ENCODE data around the gene RSPO1. TPM values are rescaled to one million over a fixed set of nuclear protein-coding genes. Genes with fewer than 3 reads are reported as not detected.

RSPO1 gene
- total RNA-seq, 1 experiment from 2014 or later, result not detected

DNA sequence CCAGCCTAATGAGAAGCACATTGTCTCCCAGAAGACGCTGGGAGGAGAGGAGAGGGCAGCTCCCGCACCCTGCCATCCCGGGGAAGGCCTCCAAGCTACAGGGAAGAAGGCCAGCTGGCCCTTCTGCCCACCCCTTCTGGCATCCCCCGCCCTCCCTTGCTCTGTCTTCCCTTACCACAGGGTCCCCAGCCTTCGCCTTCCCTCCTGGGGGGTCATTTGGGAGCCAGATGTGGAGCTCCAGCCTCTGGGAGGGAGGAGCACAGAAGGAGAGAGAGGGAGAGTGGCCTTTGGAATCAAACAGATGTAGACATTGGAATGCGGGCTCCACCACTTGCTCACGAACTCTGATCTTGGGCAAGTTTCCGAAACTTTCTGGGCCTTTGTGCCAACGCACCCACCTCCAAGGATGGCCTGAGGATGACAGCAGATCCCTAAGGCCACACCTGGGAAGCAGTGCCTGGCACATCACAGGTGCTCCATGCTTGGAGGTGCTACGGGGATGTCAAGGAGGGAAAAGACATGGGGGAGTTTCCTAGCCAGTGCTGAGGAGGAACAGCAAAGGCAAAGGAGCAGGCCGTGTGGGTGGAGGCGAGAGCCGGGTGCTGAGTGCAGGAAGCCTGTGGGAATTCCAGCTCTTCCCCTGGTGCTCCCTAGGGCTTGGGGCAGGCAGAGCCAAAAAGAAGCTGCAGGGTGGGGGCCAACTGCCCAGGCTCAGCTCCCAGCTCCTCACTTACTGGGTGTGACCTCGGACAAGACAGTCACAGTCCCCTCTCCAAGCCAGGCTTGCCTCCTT is 23.1 kb upstream of the RSPO1 start:
- no peak for DNase-seq (ENCODE audit: low read depth)

DNA sequence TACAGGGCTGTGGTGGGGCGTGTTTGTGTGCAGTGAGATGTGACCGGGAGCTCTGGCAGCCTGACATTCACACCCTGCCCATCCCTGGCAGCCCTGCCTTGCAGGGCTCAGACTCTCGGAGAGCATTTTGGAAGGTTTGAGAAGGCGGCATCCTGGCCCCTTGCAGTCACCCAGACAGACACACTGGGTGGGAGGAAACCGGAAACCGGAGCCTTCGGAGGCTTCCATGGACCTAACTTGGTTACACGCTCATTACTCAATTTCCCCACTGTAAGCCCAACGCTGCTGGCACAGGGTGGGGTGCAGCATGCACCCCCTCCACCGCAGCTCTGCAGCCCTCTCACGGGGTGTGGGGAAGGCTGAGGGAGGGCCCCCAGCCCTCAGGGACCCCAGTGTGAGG is 22.2 kb upstream of the RSPO1 start:
- no peak for DNase-seq (ENCODE audit: low read depth)

DNA sequence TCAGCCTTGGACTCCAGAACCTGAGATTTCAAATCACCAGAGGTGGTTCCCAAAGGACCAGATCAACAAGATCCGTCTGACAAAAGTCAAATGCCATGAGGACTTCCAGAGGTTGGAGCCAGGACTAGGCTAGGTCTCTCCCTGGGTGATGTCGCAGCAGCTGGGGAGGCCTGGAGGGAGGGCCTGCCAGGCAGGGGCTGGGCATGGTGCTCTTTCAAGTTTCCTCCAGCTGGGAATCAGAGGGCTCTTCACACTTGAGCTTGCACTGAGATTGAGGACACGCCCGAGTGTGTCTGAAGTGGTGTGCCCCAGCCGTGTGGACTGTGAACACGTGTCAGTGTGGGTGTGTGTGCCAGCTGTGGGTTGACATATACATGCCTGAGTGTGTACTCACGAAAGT is 21.3 kb upstream of the RSPO1 start:
- DNase-seq (ENCODE audit: low read depth), result no peak

DNA sequence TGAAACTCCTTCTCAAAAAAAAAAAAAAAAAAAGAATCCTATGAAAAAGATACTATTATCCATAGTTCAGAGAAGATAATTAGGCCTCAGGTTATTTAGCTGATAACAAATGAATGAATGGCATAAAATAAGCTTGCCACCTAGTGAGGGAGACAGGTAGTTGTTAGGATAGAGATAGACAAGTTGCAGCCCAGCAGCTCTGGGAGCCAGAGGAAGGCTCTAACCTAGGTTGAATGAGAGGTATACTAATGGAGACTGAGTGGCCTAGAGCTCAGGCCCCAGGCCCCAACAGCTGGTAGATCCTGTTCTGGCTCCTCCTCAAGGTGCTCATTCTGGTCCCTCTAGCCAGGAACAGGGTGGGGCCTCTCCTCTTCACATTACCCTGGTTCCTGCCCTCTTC is 20.6 kb upstream of the RSPO1 start:
- no peak for DNase-seq (ENCODE audit: low read depth)

DNA sequence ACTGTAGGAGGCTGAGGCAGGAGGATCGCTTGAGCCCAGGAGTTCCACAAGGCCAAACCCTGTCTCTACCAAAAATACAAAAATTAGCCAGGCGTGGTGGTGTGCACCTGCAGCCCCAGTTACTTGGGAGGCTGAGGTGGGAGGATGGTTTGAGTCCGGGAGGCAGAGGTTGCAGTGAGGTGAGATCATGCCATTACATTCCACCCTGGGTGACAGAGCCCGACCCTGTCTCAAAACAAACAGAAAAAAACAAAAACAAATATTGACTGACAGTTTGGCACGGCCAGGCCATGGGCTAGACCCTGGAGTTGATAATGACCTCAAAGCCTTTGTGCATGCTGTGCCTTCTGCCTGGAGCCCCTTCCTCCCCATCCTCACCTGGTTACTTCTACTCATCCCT is 19.2 kb upstream of the RSPO1 start:
- no peak for DNase-seq (ENCODE audit: low read depth)

DNA sequence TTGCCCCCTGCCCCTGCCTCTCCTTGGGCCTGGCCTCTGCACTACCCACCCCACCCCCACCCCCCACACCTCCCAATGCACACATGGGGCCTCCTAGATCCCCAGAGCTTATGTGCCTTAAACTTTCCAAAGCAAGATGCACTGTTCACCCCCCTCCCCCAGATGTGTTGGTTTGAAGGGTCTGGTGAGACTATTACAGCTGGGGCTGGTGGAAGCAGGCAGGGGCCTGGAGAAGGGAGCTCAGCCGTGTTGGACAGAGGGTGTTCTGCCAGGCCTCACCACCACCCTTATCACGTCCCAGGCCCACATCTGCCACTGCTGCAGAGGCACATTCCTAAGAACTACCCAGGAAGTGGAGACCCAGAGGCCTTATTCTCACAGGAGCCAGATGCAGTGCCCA is 18.3 kb upstream of the RSPO1 start:
- DNase-seq (ENCODE audit: low read depth), result no peak

DNA sequence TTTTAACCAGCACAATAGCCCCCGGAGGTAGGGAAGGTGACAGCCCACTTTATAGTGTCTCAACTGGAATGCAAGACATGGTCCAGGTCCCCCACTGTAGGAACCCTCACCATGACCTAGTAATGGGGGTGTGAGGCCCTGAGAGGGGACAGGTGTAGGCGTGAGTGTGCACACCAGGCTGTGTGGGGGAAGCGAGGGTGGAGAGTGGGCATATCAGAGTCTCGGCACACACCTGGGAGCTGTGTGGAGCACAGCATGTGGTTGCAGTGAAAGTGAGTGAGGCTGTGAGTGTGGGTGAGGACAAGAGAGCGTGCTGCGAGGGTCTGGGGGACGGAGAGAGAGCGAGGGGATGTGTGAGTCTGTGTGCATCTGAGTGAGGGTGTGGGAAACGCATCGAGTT is 17.1 kb upstream of the RSPO1 start:
- no peak for DNase-seq (ENCODE audit: low read depth)

DNA sequence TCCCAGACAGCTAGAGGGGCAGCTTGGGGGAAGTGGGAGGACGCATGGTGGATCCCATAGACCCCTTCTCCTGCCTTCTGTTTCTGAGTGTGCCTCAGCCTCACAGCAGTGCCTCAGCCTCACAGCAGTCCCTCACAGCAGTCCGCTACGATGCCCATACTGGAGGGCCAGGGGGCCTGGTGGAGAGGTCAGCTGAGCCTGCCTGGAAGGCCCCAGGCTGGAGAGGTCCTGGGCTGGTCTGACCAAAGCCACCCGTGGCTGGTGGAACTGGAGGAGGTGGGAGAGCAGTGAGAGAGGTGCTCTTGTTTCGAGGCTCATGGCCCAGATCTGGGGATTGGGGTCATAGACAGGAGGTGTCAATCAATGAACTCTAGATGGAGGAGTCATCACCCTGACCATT is 16.0 kb upstream of the RSPO1 start:
- no peak for DNase-seq (ENCODE audit: low read depth)

DNA sequence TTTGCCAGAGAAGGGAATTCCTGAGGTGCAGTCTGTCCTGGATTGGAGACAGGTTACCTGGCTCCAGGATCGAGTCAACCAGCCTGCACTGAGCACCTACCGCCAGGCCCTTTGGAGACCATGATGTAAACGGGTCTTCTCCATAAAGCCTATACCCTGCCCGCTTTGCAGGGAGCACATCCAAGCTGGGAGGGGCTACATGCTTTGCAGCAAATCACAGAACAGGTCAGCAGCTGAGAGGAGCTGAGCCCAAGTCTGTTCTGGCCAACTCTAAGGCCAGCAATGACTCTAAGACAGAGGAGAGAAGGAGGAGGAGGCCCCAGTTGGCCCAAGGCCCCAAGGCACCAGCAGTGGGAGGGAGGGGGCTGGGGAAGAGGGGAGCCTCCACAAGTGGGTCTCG is 15.5 kb upstream of the RSPO1 start:
- DNase-seq (ENCODE audit: low read depth), result no peak

DNA sequence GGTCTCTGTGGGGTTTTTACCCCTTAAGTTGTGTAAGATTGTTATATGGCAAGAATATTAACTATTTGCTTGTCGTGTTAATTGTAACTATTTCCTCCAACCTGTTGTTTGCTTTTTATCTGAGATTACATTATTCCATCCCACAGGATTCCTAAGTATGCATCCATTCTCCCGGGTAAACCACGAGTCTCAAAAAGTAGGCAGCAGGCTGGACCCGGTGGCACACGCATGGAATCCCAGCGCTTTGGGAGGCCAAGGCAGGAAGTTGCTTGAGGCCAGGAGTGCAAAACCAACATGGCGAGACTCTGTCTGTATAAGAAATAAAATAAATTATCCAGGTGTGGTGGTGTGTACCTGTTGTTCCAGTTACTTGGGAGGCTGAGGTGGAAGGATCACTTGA is 12.6 kb upstream of the RSPO1 start:
- DNase-seq (ENCODE audit: low read depth), result no peak

DNA sequence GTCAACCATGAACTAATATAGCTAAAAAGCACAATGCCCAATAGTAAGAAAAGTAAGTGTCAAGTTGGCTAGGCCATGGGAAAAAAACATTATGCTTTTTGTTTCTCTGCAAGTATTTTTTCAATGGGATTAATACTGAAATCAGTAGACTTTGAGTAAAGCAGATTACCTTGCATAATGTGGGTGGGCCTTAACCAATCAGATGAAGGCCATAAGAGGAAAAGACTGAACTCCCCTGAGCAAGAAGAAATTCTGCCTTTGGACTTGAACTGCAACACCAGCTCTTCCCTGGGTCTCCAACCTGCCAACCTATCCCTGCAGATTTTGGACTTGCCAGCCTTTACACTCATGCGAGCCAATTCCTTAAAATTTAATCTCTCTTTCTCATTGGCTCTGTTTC is 6.4 kb upstream of the RSPO1 start:
- no peak for DNase-seq (ENCODE audit: low read depth)

DNA sequence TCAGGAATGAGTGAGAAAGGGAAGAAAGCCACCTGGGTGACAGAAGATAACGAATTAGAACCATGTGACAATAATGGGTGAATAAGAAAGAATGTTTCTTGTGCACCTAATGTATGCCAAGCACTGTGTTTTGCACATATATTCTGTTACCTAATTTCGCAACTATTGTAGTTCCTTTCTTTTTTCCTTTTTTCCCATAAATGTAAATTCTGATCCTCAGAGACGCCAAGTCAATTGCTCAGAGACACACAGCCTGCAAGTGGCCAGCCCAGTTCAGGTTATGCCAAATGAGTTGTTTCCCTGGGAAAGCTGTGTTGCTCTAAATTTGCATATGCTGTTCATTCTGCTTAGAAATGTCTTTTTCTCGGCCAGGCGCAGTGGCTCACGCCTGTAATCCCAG is 1.7 kb upstream of the RSPO1 start:
- no peak for DNase-seq (ENCODE audit: low read depth)

DNA sequence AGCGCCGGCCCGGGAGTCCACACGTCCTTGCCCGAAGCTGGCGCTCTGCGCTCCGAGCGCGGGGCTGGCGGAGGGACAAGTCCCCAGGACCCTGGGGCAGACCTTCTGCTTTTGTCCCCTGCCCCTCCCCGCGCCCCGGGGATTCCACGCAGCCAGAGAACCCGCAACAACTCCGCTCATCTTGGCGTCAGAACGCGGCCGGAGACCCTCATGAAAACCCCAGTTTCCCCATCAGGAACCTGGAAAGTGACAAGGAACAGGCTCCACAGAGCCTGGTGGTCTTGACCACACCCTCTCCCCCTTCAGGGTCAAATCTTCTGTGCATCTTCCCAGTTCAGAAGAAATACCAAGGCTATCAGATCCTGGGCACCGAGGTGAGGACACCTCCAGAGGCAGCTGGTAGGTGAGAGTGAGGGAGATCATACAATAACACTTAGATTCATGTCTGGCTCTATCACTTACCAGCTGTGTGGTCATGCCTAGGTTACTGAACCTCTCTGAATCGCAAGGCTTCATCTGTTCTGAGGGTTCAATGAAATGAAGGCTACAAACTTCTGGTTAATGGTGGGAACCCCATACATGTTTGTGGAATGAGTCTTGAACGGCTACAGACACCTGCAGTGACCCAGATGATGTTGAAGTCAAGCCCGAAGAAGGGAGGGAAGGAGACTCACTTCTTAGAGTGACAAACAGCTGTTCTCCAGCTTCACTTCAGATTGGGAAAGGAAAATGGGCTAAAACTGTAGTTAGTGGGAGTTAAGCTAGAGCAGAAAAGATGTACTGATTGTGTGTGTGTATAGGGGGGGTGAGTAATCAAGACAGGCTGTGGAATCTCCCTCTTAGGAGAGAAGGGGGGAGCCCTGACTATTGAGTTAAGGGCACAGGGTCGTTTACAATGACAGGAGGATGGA is 555 bp upstream of the RSPO1 start:
- no peak for DNase-seq (ENCODE audit: low read depth)

DNA sequence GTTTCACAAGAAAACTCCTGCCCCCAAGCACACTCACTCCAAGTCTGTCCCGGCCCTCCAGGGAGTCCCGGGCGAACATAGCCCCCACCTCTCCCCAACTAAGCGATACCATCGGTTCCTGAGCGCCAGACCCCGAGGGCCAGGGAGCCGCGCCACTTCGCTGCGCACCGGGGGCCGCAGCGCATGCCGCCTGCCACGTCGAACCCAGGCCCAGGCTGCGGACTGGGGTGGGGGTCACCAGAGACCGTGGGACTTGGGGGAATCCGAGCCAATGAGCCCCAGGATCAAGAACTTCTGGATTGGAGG is 801 bp downstream of the RSPO1 start:
- DNase-seq (ENCODE audit: low read depth), result no peak

DNA sequence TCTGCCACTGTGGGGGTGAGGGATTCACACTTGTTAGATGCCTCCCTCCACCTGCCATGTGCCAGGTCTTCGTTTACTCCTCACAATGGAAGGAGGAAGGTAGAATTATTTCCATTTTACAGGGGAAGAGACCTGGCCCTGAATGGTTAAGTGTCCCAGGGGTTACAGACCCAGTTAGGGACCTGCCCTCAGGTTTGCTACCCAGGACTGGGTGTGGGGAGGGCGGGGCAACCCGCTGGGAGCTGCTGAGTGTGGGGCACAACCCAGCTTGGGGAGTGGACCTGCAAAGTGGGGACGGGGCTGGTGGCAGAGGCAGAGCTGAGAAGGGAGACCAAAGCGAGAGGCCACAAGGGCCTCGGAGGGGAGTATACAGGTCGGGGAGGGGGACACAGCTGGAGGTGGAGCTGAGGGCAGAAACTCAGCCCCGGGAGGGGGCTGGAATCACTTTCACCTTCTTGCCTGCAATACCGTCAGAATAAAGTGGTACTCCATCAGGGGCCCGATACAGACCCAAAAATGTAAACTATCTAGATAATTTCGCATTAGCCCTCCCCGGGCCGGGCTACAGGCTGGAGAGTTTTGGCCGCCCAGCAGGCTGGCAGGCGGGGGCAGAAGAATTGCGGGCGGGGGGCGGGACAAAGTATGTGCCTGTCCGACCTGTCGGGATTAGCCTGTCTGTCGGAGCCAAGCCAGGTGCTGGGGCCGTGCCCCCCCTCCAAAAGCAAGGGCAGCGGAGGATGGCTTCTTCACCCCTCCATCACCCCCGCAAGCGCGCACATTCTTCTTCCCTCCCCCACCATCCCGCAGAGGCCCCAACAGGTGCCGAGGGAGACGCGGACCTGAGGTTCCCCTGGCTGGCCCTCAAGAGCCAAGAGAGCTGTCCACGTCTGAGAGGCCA is 1.4 kb downstream of the RSPO1 start:
- DNase-seq (ENCODE audit: low read depth), result no peak

DNA sequence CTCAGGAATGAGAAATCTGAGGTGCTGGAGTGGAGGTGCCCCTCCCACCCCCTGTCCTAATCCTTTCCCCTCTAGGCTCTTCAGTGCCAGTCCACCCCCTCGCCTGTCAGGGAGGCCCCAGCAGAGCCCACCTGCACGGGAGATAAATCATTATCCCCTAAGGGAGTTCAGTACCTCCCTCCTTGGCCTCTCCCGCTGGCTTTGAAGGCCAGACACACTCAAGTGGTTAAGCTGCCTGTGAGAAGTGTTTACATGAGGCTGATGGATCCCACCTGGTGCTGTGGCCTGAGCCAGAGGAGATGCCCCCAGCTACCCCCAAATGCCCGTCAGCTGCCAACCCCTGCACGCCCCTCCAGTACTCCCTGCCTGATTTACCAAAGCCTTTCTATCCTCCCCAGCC is 3.7 kb downstream of the RSPO1 start:
- DNase-seq (ENCODE audit: low read depth), result no peak

DNA sequence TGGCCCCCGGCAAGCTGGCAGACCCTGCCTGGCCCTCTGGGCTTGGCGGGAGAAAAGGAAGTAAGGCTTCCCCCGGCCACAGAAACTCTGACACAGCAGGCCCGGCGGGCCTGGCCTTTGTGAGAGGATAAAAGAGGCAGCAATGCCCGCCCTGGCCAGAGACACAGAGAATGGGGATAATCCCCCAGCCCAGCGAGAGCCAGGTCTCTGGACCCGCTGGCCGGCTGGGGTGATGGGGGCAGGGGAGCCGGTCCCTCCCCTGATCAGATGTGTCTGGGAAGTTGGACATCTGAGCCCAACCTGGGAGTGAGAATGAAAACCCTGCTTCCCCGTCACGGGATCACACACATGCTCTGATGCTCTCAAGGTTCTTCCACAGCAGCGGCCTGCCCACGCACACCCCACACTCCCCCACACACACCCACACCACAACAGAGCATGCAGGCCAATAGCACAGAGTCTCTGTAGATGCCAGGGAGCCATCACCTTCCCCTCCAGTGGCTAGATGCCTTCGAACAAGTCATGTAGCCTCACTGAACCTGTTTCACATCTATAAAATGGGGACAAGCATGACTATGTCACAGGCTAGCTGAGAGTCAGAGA is 4.2 kb downstream of the RSPO1 start:
- no peak for DNase-seq (ENCODE audit: low read depth)

DNA sequence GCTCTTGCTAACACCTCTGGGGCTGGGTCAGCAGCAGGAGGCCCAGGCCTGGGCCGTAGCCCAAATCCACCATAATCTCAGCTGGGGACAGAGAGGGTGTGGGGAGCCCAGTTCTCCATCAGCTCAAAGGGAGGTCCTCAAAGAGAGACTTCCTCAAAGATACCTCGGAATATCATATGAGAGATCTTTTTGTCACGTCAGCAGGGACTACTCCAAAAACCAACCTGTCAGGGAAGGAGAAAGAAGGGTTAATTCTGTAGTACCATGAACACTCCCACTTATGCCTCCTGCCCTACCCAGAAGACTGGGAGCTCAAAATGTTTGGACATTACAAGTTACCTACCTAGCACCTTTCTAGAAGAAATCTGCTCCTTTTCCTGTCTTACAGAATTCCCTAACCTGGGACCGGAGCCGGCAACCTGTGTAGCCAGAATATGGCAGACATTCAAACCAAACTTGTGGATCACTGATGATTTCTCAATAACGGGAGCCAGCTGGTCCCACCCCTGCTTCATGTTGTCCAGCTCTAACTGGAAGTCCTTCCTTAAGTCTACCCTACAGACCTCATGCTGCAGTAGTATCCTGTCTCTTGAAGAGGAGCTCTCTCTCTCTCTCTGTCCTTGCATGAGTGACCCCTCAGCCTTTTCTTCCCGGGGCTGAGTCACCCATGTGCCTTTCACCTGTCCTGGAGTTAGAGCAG is 4.8 kb downstream of the RSPO1 start:
- DNase-seq (ENCODE audit: low read depth), result no peak

DNA sequence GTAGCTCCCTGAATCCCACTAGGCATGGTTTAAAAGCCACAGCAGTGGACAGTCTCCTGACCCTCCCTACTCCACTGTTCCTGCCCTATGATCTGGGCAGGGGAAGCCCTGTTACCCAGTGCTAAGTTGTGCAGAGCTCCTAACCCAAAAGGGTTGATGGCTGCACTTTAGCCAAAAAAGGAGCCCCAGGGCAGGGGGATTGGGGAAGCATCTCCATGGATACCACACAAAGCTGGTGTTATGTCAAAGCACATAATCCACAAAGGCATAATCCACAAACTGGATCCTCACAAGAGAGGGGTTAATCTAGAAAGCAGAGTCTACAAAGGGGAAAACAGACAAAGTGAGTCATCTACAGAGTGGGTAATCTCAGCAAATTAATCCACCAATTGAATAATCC is 5.7 kb downstream of the RSPO1 start:
- DNase-seq (ENCODE audit: low read depth), result no peak

DNA sequence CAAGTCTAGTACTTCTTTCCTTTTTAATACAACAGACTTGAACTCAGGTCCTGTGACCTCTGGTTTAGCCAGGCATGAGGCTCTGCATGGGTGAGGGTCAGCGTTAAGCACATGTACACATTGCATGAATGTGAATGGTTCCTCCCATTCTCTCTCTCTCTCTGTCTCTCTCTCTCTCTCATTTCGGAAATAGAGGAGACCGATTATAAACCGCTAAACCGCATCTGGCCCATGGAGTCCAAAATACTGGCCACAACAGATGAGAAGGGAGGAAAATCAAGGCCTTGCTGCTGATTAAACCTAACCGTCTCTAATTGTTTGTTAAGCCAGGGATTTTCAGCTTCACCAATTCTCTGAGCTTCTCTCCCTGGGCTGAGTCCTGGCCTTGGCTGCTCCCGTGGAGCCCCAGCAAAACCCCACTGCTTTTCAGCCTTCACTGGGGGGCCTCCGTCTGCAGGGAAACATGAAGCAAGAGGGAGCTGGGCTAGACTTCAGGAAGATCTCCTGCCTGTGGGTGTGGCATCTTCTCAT is 6.6 kb downstream of the RSPO1 start:
- no peak for DNase-seq (ENCODE audit: low read depth)

DNA sequence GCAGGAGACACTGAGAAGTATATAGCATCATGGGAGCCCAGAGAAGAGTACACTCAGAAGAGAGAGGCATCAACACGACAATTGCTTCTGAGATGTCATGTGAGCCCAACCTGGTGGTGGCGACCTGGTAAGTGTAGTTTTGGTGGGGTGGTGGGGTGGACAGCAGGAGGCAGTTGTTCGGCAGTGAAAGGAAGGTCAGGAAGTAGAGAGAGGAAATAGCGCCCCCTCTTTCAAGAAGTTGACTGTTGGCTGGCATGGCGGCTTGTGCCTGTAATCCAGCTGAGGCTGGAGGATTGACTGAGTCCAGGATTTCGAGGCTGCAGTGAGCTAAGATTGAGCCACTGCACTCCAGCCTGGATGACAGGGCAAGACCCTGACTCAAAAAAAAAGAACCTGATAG is 12.6 kb downstream of the RSPO1 start:
- DNase-seq (ENCODE audit: low read depth), result no peak

Measured in LHCN-M2 (cell line).